Measurements from ENCODE around the gene CACNA2D3.

CACNA2D3 gene

DNA sequence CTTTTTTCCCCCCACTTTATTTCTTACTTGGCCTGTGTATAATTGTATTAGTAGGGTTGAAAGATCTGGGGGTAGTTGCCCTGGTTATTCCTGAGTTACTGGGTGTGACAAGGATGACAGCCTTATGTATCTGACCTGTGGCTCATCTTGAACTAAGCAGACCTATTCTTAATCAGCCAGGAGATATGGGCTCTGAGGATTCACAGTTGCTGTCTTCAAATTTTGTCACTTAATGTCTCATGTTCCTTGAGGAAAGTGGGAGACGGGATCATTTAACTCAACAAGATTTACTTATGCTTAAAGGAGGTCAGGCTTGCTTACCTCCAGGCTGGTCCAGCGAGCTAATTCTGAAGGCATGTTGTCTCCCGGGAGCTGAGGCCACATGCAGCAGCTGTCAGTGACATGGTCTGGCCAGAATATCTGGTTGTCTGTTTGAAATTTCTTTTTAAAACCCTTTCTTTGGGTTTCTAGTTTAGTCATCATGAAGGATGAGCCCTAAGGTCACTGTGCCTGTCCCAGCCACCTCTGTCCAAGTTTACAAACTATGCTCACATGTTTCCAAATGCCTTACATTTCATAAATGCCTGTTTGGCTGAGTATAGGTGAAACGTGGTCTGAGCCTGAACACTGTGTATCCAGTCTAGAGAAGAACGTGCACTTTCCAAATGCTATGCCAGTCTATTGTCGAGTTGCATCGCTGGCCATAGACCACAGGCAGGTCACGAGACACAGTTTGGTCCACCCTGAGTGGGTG, 778.7 kb downstream of the CACNA2D3 start:
- TF ChIP-seq, protein P1, sequence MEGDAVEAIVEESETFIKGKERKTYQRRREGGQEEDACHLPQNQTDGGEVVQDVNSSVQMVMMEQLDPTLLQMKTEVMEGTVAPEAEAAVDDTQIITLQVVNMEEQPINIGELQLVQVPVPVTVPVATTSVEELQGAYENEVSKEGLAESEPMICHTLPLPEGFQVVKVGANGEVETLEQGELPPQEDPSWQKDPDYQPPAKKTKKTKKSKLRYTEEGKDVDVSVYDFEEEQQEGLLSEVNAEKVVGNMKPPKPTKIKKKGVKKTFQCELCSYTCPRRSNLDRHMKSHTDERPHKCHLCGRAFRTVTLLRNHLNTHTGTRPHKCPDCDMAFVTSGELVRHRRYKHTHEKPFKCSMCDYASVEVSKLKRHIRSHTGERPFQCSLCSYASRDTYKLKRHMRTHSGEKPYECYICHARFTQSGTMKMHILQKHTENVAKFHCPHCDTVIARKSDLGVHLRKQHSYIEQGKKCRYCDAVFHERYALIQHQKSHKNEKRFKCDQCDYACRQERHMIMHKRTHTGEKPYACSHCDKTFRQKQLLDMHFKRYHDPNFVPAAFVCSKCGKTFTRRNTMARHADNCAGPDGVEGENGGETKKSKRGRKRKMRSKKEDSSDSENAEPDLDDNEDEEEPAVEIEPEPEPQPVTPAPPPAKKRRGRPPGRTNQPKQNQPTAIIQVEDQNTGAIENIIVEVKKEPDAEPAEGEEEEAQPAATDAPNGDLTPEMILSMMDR (conservative IDR thresholded peaks at IDR 0.05; ENCODE audit: low read length): no peak
- DNase-seq (ENCODE audit: low read depth): peak; percentile 79
- no peak overlapping the region for H3K4me3 ChIP-seq (ENCODE audit: low read length)

DNA sequence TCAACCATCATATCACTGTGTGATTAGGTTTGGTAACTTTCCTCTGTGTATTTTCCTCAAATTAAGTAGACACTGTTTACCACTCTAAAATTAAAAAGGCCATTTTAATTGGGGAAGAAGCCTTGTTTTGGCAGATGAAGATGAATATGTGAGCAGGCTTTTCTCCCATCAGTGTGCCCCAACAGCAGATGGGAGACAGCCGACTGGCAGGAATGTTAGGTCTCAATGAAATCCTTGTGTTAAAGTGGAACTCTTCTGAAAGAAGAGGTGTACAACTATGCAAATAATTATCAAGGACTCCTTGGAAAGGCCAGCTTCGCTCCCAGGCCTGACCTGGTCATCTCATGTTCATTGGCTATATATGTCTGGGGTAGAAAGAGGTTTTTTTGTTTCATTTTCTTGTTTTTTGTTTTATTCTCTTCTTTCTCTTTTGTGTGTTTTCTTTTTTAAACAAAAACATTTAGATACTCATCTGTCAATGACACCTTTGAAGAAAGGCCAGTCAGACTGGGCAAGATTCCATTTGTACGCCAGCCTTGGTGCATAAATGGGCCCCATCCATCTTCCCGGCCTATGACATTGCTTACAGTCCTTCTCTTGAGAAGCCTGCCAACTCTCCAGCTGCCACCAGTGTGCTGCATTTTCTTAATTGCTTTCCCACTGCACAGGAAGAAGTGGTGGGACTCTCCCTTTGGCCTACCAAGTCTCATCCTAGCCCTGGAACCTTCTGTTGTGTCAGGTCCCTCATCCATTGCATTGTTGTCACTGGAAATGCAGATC, 779.7 kb downstream of the CACNA2D3 start:
- DNase-seq (ENCODE audit: low read depth): peak; percentile 61
- H3K4me3 ChIP-seq (ENCODE audit: low read length): no peak overlapping the region
- TF ChIP-seq, protein P1 (conservative IDR thresholded peaks at IDR 0.05; ENCODE audit: low read length): no peak

GRCh38 chr3:54905261-54905888, 783.0 kb downstream of the CACNA2D3 start:
- peak; percentile 76 for DNase-seq (ENCODE audit: low read depth)
- no peak overlapping the region for H3K4me3 ChIP-seq (ENCODE audit: low read length)
- TF ChIP-seq, protein P1 (conservative IDR thresholded peaks at IDR 0.05; ENCODE audit: low read length): no peak

GRCh38 chr3:54905920-54906319, 783.6 kb downstream of the CACNA2D3 start:
- H3K4me3 ChIP-seq (ENCODE audit: low read length): no peak overlapping the region
- peak; percentile 15 for DNase-seq (ENCODE audit: low read depth)
- TF ChIP-seq, protein P1 (conservative IDR thresholded peaks at IDR 0.05; ENCODE audit: low read length): no peak

DNA sequence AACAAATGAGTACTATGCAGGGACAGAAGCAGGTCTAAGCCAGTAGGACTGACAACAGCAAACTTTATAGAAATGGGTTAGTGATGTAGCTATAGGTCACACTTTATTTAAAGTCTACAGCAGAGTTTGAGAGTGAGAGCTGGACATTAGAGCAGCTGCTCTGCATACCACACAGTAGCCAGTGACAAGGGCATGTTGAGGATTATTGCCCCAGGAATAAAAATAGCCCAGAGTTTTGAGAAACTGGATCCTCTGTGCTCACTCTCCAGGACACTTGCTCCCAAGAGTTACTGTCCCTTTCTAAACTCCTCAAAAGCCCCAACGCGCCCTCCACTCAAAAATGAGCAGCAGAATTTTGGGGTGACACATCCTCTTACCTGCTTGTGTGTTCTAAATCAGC, 784.4 kb downstream of the CACNA2D3 start:
- TF ChIP-seq, protein P1 (conservative IDR thresholded peaks at IDR 0.05; ENCODE audit: low read length): no peak
- no peak for DNase-seq (ENCODE audit: low read depth)

DNA sequence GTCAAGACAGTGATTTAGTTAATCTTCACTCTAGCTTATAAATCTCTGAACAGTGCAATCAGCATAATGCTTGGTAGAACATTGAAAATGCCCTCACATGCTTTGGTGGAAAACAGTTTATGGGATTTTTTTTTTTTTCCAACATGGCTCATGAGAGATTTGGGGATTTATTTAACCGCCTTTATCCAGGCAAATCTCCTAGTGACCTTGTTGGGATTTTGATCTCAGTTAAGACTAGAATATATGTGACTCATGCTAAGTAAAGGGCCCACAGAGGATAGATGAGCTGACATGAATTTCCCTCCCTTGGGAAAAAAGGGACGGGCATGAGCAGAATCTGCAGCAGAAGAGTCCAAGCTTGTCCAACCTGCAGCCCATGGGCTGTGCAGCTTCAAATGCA, 786.8 kb downstream of the CACNA2D3 start:
- TF ChIP-seq, protein P1 (conservative IDR thresholded peaks at IDR 0.05; ENCODE audit: low read length): no peak
- no peak for DNase-seq (ENCODE audit: low read depth)
- no peak overlapping the region for H3K4me3 ChIP-seq (ENCODE audit: low read length)

More for the DNA sequence above, 784.4 kb downstream of the CACNA2D3 start:
- H3K4me3 ChIP-seq (ENCODE audit: low read length): no peak overlapping the region
